HG02870 (cell line): ENCODE measurements around the gene IL20RB.

Experiments
- ATAC-seq: cut with Tn5 transposase; IDR thresholded peaks from one replicate; pipeline ENCODE4 v1.9.1; 2021; ENCODE audit warnings: mild to moderate bottlenecking, moderate library complexity; ENCODE audit not compliant: unreplicated experiment

IL20RB gene

GRCh38 chr3:137032465-137033120, 74.8 kb downstream of the IL20RB start:
- ATAC-seq: peak; percentile 80

DNA sequence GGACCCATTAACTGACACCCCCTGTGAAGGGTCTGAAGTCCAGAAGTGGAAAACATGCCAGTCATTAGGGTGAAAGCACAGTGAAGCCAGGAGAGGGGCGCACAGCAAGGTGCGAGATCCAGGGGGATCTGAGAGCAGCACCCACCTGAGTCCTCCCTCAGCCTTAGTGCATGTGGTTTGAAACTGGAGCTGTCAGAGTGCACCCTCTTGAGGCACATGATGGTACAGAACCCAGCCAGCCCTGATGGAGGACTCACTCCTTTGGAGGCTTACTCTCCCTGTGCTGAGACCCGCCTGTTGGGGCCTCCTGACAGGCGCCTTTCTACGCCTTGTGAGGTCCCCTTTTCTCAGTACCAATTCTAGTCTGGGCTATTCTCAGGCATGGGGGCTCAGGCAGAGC, 77.8 kb downstream of the IL20RB start:
- ATAC-seq: peak; percentile 44

- ATAC-seq: no peak
Measured at GRCh38 chr3:137039570-137039969, 81.8 kb downstream of the IL20RB start.

DNA sequence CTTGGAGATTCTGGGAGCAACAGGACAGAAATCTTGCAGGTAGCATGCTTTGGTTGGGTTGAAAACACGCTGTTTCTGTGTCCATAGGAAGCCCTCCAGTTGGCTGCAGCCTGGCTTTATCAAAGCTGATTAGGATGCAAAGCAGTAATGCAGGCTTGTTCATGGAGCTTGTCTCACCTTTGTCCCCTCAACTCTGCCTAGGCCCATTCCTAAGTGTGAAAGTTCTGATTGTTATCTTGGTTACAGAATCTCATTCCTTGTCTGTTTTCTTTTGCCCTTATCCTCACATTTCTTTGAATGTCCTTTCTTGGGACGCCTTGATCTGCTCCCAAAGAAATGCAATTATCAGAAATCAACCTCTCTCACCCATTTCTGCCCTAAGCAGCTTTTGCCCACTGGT, 83.5 kb downstream of the IL20RB start:
- no peak for ATAC-seq

- no peak for ATAC-seq
Measured at GRCh38 chr3:137041686-137042085, 83.9 kb downstream of the IL20RB start.

- ATAC-seq: no peak
Measured at GRCh38 chr3:137046747-137047146, 89.0 kb downstream of the IL20RB start.

DNA sequence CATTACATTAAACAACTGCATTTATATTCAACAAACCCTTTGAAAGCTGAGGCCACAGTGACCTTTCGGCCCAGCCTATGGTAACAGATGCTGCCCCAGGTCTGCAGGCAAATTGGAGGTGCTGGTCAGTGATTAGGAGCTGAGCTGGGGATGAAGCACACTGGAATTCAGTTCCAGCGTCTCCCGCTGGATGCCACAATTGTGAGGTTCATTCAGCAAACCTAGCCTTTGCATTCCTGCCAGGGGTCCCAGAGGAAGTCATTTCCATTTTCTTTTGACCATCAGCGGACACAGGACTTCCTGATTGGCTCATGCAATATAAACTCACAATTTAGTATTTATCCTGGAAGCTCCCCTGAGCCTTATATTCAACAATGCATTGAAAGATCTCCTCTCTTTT, 89.5 kb downstream of the IL20RB start:
- ATAC-seq: no peak

GRCh38 chr3:137050281-137050680, 92.5 kb downstream of the IL20RB start:
- ATAC-seq: no peak

GRCh38 chr3:137052298-137052697, 94.5 kb downstream of the IL20RB start:
- ATAC-seq: no peak
